Retina (tissue), 1 donor: ENCODE data around the gene HACD2.

ENCODE experiments used
- DNase-seq: peaks from one replicate; pipeline ENCODE4 v3.0.0-alpha.2; 2016

HACD2 gene

DNA sequence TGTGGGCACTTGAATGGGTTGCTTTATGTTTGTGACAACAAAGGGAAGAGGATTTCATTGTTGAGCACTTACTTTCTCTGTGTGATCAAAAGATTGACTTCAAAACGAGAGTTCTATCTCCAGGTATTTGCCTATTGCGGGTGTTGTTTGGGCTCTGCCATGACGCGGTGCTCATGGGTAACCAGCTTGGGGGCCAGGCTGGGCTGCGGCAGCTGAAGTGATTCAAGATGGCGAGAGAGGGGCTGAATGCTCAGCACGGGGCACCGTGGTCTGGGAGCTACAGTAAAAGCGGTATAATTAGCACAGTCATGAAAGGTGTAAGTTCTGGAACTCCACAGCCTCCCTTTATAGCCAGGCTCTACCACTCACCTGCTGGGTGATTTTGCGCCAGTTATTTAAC, 105.0 kb downstream of the HACD2 start:
- DNase-seq = no peak

DNA sequence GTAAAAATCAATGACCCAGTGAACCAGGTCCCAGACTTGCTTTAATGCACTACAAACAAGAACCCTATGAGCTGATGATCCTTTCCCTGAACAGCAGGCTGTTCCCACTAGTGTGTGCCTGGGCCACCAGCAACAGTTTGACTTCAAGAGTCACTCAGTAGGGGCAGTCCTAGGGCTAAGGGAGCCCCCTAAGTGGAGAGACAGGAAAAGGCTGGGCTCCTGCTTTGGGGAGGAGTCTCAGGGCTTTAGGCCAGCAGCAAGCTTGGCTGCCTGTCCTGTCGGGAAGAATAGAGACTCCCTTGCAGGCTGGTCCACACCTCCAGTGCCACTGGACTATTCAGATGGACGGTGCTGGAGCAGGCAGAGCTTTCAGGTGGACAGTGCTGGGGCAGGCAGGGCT, 106.5 kb downstream of the HACD2 start:
- no peak for DNase-seq

DNA sequence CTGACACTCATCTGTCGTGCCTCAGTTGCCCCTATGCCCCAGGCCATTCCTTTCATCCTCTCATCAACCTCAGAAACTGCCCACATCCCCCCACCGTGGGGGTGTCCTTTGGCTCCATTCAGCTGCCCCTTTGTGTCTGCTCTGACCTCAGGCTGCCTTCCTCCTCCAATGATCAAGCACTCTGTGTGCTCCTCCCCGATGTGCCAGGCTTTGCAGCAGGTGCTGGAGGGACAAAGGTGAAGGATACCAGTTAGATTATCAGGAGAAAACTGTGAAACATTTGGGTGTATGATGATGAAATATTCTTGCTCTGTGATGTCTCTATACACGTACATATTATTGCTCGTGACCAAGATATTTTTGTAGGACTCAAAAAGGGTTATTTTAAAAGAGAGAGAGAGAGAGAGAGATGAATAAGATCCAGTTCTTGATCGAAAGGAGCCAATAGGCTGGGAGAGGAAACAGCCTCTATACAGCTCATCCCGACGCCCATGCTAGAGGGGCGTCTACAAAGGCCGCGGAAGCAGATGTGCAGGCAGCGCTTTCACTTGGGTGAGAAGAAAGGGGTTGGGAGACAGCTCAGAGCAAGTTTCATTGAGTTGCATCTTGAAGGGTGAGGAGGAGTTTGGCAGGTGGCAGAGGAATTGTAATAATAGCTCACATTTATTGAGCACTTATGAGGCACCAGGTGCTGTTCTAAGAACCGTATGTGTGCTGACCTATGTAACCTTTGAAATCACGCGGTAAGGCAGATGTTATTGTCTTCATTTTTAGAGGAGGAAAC, 107.7 kb downstream of the HACD2 start:
- DNase-seq = no peak

DNA sequence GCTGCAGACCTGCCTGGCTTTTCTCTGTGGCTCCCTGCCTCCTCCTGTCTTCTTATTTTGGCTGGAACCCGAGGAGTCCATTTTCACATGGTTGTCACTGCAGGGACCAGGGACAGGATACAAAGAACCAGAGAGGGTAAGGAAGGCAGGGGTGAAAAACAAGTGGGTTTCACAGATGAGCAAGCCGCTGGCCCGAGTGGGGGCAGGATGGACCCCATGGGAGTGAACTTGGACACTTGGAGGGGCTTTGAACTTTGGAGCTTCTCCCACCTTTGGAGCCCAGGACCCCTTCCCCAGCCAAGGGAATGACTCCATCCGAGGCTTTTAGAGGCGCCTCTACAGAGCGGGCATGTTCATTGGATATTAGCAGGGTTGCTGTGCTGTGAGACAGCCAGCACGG, 109.1 kb downstream of the HACD2 start:
- DNase-seq = no peak

DNA sequence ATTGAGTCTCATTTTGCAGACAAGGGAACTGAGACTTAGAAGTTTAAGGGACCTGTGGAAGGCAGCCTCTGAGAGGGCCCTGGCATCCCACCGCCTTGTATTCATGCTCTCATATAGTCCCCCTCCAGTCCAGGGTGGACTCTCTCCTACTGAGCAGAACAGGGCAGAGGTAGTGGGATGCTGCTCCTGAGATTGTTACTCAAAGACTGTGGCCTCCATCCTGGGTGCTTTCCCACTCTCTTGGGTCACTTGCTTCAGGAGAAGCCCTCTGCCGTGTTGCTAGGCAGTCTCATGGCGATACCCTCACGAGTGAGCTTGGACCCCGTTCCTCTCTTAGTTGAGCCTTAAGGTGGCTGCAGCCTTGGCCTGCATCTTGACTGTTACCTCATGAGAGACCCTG, 113.7 kb downstream of the HACD2 start:
- no peak for DNase-seq

DNA sequence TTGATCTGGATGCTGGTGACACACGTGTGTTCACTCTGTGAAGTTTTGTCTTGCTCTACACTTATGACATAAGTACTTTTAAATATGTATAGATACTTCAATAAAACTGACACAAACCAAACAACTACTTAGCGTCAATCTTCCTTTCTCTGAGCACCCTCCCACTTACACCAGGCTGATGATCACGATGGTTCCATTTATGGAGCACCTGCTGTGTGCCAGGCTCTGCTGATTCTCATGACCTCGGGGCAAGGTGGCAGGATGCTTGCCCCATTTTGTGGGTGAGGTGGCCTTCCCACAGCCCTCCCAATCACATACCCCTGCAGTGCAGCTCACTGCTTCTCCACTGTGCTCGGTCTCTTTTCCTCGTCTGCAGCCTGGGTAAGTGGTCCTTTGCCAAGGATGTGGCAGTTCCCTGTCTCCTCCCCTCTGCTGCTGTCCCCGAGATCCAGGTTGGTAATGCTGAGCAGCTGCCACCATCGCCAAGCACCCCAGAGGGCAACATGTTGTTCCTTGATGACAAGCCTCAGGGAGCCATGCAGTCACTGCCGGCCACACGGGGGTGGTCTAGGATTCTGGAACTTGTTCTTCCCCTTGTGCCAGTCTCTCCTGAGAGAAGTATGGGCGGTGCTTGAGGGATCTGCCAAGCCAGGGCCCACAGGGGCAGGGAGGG, 115.4 kb downstream of the HACD2 start:
- DNase-seq = no peak

DNA sequence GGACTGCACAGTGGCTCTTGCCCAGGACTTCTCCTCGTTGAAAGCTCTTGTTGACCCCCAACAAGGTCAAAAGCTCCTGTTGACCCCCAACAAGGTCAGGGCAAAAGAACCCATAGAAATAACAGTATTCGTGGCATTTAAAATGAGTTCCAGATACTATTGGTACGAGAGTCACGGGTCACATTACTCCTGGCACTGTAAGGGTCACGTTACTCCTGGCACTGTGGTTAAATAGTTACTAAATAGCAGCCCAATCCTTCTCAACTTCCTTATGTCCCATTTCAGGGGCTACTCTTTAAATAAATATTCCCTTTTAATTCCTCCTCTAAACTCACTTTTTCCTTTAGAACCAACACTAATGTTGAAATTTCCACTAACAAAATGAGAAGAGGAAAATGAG, 117.8 kb downstream of the HACD2 start:
- DNase-seq = no peak

DNA sequence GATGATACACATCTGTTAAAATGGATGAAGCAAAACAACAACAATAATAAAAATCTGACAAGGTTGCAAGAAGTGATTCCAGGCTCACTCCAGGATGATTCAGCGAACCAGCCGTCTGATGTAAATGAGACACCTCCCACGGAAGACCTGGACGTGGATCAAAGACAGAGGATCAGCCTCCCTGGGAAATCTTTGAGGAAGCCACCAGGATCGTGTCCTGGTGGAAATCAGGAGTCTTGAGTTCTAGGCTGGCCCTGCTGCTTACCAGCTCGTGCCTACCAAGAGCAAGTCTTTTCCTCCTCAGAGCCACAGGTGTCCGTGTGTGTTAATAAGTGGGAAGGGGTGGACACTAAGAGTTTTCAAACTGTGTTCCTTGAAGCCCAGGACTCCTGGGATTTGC, 120.6 kb downstream of the HACD2 start:
- no peak for DNase-seq

DNA sequence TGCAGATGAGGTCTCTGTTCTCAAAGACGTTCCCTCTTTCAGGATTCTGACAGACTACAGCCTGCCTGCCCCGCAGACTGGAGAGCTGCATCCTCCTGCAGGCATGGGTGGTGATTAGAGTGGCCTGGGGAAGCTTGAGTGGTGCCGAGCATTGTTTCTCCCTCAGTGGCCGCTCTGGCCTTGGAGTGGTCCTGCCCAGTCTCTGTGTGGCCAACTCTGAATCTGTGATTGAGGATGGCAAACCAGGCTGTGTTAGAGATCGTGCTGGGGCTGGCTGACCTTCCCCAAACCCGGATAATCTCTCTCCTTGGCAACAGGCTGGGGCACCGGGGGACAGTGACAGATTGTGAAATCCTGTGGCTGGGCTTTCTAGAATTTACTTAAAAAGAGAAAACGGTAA, 125.0 kb downstream of the HACD2 start:
- no peak for DNase-seq

DNA sequence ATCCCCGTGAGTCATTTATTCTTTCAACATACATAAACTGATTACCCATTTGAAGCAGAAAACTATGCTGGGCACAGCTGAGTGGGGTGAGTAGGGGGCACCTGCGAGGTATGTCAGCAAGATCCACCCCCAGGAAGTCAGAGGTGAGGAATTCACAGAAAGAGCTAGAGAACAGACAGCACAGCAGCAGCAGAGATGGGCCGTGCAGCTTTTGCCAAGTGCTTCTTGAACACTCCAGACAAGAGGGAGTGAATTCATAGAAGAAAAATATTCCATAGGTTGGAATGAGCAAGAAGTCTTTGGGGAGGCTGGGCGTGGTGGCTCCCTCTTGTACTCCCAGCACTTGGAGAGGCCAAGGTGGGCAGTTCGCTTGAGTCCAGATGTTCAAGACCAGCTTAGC, 126.6 kb downstream of the HACD2 start:
- no peak for DNase-seq

DNA sequence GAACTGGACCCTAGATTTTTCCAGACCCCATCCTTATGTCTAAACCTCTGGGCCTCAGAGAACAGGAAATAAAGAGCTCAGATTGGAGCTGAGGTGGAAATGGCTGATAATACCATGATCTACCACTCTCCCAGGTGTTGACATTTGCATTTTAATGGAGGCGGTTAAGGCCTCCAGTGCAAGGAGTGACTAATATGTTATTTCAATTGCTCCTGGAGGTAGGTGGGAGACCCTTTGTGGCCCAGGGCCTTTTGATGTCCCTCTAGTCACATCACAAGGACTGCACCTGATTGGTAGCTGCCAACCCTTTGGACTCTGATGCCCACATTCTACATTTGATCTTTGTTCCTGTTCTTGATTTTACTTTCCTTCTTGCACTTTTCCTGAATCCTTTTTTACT, 127.0 kb downstream of the HACD2 start:
- no peak for DNase-seq

DNA sequence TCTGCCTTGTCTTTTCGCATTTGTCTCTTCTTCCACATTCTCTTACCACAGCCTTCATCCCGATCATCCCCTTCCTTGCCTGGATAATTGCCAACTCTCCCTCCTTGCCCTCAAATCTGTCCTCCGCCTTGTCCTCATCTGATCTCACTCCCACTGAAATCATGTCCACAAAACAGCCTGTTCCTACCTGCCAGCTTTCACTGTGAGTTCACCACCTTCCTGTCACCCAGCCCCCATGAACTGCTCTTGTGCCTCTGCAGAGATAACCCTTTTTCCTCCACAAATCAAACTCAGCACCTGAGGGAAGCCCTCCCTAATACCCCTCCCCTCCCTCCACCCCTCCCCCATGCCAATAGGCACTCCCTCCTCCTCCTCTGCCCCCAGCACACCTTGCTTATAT, 131.2 kb downstream of the HACD2 start:
- DNase-seq = no peak

DNA sequence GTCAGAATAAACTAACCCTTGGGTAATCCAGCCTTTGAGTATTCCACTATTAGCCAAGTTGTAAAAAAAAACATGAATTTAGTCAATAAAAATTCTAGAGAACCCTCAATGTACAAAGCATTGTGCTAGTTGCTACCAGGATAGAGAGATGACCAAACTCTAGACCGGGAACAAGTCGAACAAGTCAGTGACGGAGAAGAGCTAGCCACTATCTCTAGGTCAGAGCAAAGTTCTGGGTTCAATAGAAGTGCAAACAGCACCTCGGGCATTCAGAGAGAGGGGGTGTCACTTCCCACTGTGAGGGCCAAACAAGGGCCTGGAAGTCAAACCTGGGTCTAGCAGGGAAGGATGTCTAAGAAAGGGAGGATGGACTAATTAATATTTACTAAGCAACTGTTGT, 133.7 kb downstream of the HACD2 start:
- DNase-seq = no peak

DNA sequence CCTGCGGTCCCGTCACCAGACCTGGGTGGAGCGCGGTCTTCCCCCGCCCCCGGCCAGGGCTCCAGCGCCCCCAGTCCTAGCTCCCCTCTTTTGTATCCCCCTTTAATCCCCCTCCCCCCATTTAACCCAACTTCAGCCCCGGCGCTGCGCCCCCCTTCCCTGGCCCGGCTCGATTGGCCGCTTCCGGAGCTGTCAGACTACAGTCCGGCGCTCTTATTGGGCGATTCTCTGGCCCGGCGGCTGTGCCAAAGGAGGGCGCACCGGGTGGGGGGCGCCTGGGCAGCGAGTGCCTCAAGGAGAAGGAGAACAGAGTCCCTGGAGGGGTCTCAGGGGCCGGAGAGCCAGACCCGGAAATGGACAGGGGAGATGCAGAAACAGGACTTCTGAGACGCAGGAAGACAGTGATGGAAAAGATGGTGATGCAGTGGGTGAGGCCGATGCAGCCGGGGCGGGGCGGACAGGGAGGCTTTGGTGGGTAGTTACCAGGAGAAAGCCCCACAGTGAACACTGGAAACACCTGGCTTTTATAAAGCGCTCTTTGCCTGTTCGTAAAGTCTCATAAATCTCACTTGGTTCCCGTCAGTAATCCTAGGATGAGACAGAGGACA, 134.8 kb downstream of the HACD2 start:
- peak; percentile 77 for DNase-seq

DNA sequence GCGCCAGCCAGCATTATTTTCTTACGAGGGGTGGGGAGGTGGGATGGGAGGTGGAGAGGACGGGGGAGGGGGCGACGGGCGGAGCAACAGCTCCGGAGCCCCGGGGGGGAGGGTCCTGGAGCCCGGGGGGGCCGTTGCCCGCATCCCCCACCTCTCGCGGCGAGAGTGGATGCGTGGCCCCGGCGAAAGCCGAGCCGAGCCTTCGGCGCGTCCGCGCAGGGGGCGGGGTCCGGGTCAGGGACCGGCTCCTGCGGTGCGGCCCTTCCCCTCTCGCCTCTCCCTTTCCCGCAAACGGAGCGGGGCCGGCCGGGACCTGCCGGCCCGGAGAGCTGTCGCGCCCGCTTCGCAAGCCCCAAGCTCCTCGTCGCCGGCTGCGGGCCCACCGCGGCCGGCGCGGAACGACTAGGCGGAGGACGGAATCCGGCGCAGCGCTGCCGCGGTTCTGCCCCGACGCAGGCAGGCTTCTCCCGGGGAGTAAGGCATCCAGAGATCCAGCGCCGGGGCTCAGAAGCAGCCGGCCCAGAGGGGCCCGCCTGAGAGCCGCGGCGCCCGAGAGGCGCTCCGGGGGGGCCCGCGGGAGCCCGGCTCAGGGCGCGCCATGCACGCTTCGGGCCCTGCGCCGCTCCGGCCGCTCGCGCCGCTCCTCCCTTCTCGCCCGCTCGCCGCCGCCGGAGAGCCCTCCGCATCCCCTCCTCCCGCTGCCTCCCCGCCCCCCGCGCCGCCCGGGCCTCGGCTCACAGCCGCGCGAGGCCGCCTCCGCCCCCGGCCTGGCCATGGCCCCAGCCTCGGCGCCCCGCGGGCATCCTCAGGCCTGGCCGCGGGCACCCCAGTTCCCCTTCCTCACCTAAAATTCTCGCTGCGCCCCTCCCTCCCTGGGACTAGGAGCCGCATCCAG, 135.5 kb downstream of the HACD2 start:
- DNase-seq = peak; percentile 76

DNA sequence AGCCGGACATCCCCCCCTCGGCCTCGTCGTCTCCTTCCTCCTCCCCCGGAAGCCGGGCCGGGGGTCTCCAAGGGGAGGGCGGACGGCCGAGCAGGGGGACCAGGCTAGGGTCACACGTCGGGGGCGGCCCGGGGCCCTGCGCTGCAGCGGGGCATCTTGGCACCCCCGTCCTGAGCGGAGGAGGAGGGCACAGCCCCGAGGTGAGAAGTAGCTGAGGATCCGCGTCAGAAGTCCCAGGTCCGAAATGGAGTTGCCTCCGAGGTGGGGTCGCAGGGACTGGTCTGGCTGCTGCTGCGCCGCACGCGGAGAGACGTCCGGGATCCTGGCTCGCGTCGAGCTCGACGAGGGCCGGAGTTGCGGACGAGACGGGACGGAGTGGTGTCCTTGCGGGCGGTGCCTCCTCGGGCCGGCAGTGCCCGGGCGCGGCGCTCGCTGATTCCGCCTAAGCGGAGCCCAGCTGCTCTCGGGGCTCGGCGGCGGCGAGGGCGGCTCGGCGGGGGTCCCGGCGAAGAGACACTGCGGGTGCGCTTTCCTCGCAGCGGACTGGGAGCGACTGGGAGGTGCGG, 136.2 kb downstream of the HACD2 start, which contains the start of gene ADCY5:
ADCY5 (minus strand) TSS at position 555 of the 566 bp plus-strand sequence; CDS start at position 10, 545 bp downstream.
- peak; percentile 72 for DNase-seq

DNA sequence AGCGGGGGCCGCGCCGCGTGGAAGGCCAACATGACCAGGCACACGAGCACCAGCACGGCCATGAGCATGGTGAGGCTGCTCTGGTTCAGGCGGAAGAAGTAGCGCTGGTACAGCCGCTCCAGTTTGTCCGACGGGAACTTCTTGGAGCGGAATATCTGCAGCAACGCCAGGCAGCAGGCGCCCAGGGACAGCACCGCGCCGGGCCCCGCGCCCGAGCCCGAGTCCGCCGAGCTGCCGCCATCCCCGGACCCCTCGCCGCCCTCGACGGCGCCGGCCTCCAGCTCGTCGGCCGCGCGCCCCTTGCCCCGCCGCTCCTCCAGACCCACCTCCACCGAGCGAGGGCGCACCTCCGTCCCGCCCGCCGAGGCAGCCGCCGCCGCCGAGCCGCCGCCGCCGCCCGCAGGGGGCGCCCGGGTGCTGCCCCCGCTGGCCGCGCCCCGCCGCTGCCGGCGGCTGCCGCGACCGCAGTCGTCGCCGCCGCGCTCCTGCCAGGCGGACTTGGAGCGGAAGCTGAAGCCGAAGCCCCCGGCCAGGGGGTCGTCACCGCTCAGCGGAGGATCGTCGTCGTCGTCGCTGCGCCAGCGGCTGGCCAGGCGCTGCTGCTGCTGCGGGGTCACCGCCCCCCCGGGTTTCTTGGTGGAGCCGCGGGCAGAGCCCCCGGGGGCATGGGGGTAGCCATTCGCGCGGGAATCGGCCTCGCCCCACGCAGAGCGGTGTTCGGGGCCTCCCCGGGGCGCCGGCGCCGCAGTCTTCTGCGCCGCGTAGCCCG, 136.9 kb downstream of the HACD2 start:
- DNase-seq = no peak

DNA sequence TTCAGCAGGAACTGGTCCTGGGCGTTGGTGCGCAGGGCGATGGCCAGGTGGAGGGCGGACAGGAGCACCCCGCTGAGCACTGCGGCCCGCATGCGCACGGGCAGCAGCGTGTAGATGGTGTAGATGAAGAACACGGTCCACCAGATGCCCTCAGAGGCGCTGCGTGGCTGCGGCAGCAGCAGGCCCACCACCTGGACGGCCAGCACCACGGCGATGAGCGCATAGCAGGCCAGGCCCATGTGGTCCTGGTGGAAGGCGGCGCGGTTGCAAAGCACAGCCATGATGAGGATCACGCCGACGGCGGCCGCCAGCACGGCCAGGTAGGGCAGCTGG, 137.5 kb downstream of the HACD2 start:
- no peak for DNase-seq

DNA sequence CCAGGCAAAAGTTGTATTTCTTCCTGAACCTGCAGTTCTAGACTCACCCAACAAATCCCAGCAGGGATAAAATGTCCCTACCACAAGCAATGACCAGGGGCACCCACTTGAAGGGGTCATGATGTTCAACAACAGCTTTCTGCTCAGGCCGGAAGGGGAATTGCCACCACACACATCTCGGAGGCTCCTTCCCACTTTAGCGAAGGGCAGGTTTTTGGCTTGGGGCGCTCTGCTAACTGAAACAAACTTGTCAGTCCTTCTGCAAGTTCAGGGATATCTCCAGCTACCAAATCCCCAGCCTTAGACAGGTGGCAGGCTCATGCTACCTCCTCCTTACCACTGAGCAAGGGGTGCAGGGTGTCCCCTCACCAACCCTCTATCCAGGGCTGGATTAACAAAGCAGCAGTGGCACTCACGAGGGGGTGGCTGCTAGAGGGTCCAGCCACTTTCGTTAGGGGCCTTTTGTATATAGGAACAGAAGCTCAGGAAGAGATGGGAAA, 138.2 kb downstream of the HACD2 start:
- no peak for DNase-seq

DNA sequence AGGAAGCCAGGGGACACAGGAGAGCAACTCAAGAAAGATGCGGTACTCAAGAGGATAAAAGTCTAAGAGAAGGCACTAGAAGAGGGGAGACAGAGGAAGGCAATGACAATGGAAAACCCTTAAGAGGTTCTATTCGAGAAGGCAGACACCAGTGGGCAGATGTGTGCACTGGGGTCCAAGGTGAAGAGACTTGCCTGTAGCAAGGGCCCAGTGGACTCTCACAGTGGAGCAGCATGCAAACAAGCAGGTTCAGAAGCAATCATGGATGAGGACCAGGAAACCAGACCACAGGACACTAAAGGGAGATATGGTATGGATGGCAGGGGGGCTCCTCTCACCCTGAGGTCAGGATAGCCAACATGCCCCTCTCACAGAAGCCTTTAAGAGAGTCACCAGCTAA, 138.6 kb downstream of the HACD2 start:
- DNase-seq = no peak

DNA sequence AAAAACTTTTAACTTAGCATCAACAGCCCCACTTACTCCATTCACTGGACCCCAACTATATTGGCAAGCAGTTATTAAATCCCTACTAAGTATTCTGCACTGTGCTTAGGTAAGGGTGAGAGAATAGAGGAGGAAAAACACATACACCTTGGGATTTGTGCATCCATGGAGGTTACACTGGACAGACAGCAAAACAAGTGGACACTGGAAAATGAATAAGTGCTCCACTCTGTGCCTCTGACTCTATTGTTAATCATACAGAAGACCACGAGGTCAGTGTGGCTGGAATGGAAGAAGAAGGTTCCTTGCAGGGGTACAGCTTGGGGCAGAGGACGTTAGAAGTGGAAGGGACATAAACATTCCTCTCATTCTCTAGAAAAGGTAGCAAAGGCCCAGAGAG, 139.2 kb downstream of the HACD2 start:
- no peak for DNase-seq

DNA sequence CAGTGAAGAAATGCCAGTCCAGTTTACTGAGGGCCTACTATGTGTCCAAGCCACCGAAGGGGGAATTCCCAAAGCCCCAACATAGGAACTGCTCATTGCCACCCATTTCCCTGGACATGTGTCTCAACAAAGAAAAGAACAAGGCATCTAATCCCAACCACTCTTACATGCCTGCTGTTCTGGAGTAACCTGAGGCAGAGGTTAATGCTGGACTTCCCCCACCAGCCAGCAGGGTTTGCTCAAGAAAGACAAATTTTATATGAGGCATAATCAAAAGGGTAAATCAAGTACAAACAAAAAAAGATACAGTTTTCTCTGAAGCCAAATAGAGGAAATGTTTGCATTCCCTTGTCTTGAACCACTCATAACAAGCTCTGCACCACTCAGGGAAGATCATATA, 140.1 kb downstream of the HACD2 start:
- no peak for DNase-seq
